Hematopoietic multipotent progenitor cell treated with erythropoietin and hydrocortisone succinate and interleukin-3 and kit ligand, for 8 days (in vitro differentiated cells): ENCODE data around the gene RGL3.
"Not testable (repeated sequence)": the region's sequence is repeated elsewhere in the genome, so short reads cannot be mapped to it uniquely, and the experiment has no call there.

Experiments
- DNase-seq: peaks from one replicate; pipeline ENCODE4 v3.0.0-alpha.2; 2015

The RGL3 gene

DNA sequence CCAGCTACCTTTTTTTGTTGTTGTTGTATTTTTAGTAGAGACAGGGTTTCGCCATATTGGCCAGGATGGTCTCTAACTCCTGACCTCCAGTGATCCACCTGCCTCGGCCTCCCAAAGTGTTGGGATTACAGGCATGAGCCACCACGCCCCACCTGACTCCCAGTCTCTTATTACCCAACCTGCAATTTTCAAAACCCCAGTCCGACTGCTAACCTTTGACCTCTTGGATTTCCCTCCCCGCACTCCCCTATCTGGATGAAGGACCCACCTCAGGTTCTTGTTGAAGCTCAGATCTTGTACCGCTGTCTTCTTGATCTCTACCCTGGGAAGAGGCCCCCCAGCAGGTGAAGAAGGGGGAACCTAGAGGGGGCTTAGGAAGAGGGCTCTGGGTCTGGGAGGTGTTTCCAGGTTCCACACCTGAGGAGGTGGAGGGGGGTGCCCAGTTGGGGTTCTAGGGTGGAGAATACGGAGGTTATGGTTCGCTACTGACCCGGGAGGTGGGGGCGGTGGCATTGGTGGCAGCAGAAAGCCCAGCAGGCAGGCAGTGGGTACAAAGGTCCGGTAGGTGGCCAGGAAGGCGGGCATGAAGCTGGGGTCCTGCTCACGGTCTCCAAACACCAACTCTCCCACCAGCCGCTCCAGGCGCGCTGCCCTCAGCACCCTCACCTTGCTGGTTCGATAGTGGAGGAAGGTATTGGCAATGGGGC is 2.6 kb downstream of the RGL3 start:
- no peak for DNase-seq

DNA sequence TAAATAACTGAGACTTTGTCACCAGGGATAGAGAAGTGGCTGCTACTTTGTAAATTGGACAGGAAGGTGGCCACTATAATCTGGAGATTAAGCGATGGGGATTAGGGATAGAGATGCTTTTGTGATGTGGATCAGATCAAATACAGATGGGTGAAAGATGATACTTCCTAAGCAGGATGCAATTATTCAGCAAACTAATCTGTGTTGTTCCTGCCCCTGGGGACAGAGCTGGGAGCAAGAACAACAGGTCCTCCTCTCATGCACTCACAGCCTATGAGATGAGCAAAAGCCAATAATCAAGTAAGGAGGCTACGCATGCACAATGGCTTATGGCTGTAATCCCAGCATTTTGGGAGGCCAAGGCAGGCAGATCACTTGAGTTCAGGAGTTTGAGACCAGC is 4.6 kb downstream of the RGL3 start:
- no peak for DNase-seq

DNA sequence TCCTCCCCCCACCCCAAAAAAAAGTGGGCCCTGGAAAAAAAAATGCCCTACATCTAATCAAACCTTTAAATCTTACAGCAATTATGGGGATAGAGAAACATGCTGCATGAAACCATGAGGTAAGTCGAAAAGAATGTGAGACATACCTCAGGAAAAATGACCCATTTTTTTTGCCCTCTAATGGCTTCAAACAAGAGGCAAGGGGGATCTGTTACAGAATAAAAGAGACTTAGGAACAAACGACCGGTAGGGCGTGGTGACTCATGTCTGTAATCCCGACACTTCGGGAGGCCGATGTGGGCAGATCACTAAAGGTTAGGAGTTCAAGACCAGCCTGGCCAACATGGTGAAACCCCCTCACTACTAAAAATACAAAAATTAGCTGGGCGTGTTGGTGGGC is 8.4 kb downstream of the RGL3 start:
- no peak for DNase-seq

DNA sequence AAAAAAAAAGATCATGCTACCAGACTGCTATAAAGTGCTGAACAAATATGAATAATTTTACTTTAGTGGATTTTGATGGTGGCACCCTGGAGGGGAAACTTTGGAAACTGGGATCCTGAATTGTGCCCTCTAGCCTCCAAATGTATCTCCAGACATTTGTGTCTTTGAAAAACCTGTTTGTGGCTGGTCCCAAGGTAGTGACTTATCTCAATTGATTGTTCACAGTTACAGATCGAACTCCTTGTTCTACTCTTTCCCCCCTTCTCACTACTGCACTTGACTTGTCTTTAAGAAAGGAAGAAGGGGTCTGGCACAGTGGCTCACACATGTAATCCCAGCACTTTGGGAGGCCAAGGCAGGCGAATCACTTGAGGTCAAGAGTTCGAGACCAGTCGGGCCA is 10.5 kb downstream of the RGL3 start:
- no peak for DNase-seq

DNA sequence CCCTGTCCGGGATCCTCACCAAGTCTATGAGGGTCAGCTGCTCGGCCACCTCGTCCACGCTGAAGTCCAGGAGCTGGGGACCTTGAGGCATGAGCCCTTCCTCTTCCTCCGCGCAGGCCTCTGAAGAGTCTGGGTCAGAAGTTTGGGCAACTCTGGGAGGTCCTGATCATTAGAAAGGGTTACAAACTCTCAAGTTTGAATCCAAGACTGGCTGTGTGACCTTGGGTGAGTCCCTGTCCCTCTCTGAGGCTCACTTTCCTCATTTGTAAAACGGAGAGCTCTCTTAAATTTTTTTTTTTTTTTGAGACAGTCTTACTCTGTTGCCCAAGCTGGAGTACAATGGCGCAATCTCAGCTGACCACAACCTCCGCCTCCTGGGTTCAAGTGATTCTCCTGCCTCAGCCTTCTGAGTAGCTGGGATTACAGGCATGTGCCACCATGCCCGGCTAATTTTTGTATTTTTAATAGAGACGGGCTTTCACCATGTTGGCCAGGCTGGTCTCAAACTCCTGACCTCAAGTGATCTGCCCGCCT is 12.3 kb downstream of the RGL3 start:
- not testable (repeated sequence) for DNase-seq

DNA sequence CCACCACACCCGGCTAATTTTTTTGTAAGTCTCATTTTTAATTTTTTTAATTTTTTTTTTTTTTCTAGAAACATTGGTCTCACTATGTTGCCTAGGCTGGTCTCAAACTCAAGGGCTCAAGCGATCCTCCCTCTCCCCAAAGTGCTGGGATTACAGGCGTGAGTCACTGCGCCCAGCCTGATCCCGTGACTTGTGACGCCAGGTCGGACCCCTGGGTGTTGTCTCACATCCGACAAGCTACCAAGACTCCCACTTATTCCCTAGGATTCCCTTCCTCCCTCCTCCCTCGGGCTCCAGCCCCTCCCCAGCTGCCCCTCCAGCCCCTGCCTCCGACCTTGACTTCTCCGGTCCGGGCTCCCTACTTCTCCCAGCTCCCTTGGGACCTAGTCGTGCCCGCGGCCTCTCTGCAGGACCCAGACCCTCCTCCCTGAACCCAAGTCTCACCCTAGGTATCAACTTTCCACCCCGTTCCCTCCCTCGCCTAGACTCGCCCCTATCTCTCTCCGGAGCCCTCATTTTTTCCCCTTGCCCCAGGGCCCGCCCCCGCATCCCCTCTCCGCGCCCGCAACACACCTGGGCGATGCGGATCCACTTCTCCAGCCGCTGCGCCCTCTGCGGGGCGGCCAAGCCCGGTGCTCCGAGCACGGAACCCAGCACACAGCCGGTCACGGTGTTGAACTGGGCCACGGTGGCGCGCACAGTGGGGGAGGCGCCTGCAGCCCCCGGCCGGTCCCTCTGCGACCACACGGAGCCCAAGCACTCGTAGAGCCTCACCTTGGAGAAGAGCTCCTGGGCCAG is 13.1 kb downstream of the RGL3 start:
- DNase-seq, result no peak

DNA sequence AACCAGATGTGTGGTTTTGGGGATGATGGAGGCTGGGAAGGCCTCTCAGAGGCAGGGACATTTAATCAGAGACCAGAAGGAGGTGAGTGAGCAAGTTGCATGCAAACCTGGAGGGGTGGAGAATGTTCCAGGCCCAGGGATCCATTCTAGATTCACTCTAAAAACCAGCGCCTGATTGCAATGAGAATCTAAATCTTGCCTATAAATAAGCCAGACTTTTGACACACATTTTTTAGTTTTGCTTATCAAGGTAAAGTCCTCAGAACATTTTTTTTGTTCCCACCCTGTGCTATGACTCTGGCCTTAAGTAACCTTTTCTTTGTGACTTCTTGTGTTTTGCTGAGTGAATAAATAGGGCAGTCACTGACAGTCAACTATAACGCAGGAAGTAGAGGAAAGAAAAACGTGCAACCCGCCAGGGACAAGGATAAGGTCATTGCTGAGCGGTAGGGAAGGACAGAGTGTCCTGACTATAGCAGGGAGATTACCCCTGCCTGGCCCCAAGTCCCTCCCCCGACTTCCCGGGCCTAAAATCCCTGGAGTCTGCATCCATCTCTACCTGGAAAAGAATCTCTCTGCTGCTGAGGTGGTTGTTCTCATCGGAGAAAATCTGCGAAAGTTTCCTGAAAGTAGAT is 14.4 kb downstream of the RGL3 start:
- no peak for DNase-seq

DNA sequence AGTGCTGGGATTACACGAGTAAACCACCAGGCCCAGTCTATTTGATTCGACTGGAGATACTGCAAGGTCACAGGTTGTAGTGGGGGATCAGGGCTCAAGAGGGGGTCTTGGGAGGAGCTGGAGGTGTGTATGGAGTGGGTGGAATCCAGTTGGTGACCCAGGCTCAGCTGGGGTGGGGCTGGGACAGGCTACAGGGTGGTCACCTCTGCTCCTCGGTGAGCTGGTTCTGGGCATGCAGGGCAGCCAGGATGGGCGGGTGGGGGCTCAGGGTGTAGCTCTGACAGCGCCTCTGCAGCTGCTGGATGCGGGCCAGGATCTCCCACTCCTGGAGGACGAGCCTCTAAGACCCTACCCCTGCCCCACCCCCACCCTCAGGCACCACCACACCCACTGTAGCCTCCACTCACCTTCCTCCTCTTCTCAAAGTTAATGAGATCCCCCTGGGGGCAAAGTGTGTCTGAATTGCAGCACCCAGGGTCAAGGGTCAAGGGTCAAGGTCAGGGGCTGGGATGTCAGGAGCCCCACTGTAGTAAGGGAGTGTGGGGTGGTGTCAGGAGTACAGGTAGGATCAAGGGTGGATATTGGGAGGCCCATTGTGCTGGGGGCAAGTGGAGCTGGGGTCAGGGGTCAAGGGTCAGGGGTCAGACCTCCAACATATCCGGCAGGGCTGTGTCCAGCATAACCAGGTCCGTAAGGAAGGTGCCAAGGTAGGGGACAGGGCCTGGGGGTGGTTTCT is 17.1 kb downstream of the RGL3 start:
- DNase-seq, result no peak

DNA sequence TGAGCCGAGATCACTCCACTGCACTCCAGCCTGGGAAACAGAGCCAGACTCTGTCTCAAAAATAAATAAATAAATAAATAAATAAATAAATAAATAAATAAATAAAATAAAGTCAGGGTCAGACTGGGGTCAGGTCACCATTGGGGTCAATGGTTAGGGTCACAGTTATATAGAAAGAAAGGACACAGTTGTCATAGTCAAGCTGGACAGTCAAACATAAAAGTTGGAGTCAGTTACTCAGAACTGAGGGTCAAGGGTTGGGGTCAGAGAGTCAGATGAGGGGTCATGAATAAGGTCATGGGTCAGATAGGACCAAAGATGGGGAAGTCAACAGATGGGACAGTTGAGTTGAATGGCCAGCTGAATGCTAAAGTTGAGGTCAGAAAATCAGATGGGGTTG is 18.3 kb downstream of the RGL3 start:
- DNase-seq, result no peak

DNA sequence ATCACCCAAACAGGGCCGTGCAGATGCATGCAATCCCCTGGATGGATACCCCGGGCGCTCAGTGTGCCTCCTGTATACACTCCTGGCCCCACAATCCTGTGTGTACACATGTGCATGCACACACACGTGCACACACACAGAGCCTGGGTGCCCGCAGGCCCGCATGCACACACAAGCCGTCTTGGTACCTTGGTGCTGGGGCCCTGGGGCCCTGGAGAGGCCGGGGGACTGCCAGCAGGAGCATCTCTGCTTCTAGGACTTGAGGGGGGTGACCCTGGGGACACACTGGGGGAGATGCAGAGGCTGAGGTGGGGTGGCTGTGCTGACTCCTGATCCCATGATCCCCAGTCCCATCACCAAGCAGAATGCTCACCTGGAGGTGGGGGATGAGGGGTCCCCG is 19.4 kb downstream of the RGL3 start:
- no peak for DNase-seq

DNA sequence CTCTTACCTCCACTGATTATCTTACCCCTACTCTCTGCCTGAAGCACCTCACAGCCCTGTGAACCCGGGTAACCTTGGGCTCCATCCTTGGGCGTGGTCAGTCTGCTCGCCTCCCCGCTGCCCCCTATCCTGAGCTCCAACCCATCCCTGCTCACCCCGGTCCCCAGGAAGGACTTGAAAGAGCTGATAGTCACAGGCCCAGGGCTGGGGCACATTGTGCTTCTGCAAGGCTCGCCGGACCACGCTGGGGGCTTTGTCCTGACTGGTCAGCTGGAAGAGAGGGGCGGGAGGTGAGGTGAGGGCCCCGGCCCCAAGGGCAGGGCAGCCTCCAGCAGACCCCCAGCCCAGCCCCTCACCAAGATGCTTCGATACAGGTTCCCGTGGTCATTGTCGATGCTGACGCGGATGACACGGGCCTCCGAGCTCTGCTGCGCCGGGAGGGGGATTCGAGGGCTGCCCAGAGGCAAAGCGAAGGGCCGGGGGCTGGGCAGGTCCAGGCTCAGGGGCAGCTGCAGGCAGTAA is 22.0 kb downstream of the RGL3 start:
- no peak for DNase-seq

DNA sequence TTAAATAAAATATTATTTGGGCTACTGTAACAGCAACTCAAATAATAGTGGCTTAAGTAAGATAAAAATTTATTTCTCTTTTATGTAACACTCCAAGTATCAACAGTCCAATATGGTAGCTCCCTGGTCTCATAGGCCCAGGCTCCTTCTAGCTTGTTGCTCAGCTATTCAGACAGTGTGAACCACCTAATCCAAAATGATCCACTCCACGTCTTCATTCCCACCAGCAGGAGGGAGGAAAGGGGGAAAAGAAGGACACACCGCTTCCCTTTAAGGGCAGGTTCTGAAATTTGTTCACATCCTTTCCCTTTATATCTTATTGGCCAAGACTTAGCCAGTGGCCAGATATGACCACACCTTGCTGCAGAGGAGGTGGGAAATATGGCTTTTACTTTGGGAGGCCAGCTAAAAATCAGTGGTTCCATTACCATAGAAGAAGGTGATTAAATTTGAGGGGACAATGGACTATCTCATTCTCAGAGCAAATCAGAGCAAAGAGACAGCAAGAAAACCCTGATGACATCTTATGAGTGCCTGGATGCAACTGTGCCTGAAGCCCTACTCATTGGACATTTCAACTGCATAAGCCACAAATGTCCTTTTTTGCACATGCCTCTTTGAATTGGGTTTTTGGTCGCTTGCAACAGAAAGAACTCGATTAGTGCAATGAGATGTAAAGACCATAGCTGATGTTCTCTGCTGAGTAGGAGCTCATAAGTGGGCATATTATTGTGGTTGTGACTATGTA is 28.0 kb downstream of the RGL3 start:
- DNase-seq, result no peak

DNA sequence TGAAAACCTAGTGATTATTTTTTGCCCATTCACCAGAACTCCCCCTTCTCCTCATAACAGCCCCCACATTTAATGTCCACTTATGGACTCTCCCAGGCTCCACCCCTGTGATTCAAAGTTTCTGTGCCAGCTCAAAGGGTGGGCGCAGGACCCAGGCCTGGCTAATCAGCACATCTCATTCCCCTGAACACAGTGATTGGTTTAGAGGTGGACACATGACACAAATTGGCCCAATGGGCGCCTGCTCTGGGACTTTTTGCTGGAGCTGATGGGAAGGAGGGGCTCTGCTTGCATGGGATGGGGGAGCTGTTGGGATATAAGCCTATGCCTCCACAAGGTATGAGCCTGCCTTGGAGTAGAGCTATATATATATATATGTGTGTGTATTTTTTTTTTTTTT is 28.8 kb downstream of the RGL3 start:
- DNase-seq, result no peak

DNA sequence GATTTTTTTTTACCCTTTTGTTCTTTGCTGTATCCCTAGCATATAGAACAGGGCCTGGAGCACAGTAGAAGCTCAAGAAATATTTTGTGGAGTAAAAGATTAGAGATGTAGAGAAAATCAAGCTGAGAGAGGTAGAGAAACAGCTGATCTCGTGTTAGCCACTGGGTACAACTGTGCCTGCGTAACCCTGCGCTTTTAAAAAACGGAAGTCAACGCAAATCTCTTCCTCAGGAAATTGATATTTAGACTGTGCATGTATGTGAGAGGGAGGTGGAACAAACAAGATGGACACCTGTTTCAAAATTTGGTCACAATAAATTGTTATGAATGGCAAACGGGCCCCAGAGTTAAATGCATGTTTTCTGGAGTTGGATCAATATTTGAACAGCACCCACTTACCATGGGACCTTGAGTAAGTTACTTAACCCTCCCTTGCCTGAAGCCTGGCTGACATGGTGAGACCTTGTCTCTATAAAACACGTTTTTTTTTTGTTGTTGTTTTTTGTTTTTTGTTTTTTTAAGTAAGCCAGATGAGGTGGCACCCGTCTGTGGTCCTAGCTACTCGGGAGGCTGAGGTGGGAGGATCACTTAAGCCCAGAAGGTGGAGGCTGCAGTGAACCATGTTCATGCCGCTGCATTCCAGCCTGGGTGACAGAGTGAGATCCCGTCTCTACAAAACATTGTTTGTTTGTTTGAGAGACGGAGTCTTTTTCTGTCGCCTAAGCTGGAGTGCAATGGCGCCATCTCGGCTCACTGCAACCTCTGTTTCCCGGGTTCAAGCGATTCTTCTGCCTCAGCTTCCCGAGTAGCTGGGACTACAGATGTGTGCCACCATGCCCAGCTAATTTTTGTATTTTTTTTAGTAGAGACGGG is 31.7 kb downstream of the RGL3 start:
- no peak for DNase-seq

DNA sequence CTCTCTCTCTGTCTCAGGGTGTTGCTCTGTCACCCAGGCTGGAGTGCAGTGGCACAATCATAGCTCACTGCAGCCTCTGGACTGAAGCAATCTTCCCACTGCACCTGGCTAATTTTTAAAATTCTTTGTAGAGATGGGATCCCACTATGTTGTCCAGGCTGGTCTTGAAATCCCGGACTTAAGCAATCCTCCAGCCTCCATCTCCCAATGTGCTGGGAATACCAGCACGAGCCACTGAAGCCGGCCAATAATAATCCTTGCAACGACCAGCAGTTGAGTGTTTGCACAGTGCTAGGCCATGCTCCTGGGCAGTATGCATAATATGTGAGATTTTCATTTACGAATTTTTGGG is 34.4 kb downstream of the RGL3 start:
- peak; percentile 41 for DNase-seq

DNA sequence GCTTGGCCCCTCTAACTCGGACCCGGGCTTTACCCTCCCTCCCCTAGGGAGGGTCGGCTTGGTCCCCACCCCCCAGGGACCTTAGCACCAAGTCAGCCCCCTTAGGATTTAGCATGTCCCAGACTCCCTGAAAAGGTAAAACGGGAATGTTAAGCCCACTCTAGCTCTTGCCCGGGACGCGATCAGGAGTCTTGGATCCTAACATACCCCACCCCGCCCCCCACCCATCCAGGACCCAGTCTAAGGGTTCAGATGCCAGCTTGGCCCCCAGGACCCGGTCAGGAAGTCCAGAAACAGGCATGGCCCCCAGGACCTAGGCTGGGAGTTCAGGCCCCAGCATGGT is 35.4 kb downstream of the RGL3 start:
- no peak for DNase-seq

DNA sequence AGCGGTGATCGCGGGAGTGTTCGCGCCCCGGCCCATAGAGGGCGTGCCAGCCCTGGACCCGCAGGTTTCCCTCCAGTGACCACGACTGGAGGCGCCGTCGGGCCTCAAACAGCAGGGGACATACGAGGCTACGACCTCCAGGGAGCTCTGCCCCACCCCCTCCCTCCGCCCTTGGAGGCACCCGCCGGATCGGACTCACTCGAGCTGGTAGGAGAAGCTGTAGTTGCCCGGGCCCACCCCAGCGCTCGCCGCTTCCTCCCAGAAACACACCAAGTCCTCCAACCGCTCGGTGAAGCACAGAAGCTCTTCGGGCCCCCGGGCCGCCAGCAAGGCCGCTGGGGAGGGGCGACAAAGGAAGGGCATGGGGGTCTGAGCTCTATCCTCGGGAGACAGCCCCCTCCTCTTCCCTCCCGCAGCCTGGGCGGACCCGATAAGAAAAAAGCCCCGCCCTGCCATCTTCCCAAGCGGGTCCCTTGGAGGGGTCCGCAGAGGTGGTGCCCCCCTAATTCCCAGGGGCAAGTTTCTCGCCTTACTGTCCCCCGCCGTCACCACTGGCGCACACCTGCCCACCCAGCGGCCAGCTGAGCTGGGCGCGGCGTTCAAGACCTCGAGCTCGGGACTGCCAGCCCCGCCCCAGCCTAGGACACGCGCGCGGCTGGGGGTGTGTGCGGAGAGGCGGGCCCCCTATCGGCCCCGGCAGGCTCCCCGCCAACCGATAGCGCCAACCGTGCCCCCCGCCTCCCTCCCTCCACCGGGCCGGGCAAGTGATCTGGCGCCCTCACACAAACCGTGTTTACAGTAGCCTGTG is 36.0 kb downstream of the RGL3 start:
- DNase-seq, result peak; percentile 90

DNA sequence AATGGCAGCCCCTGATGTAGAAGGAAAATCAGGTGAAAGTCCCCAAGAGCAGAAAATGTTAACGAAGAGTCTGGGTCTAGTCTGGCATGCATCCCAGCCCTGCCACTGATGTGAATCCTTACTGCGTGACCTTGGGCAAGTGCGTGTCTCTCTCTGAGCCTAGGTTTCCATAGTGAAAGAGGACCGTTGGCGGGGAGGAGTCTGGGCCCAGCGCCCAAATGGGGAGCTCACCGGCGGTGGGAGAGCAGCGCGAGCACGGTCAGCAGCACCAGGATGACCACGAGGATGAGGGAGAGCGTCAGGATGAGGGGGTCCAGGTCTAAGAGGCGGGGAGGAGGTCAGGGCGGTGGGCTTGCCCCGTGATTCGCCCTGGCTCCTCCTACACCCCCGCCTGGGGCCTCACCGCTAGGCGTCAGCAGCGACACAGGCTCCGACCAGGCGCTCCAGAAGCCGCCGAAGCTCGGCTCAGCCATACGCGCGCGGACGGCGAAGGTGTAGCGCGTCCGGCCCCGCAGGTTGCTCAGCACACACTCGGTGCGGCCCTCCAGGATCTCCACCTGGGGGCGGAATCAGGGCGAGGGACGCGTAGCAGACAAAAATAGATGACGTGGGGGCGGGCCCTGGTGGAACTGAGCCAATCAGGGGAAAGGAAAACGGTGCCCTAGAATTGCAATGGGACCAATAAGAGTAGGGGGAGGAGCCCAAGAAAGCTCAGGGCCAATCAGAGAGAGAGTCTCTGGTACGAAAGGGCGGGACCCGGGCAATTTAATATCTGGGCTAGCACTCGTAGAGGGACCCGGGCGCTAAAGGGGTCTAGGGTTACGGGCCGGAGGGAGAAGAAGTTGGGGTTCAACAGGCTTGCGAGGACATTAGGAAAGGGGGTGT is 38.2 kb downstream of the RGL3 start:
- peak; percentile 98 for DNase-seq

DNA sequence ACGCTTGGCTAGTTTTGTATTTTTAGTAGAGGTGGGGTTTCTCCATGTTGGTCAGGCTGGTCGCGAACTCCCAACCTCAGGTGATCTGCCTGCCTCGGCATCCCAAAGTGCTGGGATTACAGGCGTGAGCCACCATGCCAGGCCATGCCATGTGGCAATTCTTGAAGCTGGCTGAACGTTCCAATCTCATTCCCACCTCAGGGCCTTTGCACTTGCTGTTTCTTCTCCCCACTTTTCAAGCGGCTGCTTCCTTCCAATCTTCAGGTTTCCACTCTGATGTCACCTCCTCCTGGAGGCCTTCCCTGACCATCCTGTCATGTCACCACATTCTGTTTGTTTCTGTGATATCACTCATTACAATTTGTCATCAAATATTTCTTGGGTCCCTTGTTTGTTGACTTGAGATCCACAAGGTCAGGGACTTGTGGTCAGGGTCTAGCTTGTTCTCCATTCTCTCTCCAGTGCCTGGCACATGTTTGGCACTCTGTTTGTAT is 39.2 kb downstream of the RGL3 start:
- DNase-seq, result no peak
